ENCODE data around the gene GON4L. TPM values are rescaled to one million over a fixed set of nuclear protein-coding genes. Genes with fewer than 3 reads are reported as not detected.
A peak's percentile ranks its signal among the peaks of the same experiment; 100 is the strongest.

GON4L gene
- total RNA-seq, 2 experiments from 2014 or later, result 71.0 to 77.0 TPM

DNA sequence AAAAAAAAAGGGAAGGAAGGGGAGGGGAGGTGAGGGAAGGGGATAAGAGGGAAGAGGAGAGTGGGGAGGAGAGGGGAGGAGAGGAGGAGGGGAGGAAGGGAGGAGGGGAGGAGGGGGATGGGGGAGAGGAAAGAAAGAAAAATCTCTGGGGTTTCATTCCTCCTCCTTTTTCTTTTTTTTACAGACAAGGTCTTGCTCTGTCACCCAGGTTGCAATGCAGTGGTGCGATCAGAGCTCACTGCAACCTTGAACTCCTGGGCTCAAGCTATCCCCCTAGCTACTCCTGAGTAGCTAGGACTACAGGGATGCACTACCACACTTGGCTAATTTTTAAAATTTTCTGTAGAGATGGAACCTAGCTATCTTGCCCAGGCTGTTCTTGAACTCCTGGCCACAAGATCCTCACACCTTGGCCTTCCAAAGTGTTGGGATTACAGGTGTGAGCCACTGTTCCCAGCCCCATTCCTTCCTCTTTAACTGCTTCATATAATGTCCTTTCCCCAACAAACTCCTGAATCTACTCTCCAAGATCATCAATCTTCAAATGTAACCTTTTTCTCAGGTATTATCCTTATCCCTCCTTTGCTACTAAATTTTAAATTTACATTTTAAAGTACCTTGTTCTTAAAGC, 23.2 kb downstream of the GON4L start:
- H3K4me1 Mint-ChIP-seq (ENCODE audit: low read depth), result peaks cover 20% of the 10 kb centered on the region
- Histone ChIP-seq H3K4me3 (ENCODE audit: low read length) (no peak overlapping the region), H3K27ac (ENCODE audit: low read depth in 1 of 2, low read length in 2 of 2) (no peak overlapping the region), H3K27me3 (ENCODE audit: control insufficient read depth in 1 of 2, insufficient read depth in 2 of 2, low read length in 2 of 2) (no peaks in the 10 kb centered on the region), H3K4me1 (ENCODE audit: insufficient read depth, low read length) (peaks cover 9% of the 10 kb centered on the region), H3K9me3 (ENCODE audit: control insufficient read depth in 1 of 2, insufficient read depth in 1 of 2, low read length in 2 of 2) (no peaks in the 10 kb centered on the region), H3K36me3 (ENCODE audit: insufficient read depth, low read length) (peaks cover 11% of the 10 kb centered on the region)
- DNase-seq, result no peak
- H3K4me3 Mint-ChIP-seq, result no peak overlapping the region
- ChIA-PET CTCF (no interaction called here), POLR2A (no interaction called here)
- H3K27ac Mint-ChIP-seq, result peak overlapping the region; percentile 7
- TF ChIP-seq, protein P1, sequence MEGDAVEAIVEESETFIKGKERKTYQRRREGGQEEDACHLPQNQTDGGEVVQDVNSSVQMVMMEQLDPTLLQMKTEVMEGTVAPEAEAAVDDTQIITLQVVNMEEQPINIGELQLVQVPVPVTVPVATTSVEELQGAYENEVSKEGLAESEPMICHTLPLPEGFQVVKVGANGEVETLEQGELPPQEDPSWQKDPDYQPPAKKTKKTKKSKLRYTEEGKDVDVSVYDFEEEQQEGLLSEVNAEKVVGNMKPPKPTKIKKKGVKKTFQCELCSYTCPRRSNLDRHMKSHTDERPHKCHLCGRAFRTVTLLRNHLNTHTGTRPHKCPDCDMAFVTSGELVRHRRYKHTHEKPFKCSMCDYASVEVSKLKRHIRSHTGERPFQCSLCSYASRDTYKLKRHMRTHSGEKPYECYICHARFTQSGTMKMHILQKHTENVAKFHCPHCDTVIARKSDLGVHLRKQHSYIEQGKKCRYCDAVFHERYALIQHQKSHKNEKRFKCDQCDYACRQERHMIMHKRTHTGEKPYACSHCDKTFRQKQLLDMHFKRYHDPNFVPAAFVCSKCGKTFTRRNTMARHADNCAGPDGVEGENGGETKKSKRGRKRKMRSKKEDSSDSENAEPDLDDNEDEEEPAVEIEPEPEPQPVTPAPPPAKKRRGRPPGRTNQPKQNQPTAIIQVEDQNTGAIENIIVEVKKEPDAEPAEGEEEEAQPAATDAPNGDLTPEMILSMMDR (IDR thresholded peaks at IDR 0.05), result no peak
- peaks cover 18% of the 10 kb centered on the region for H3K36me3 Mint-ChIP-seq (ENCODE audit: low read depth)
- no peaks in the 10 kb centered on the region for H3K27me3 Mint-ChIP-seq
- intact Hi-C loops (cut with DNase I, micrococcal nuclease), result no loop called here
- no peaks in the 10 kb centered on the region for H3K9me3 Mint-ChIP-seq
- no peak for ATAC-seq (ENCODE audit: poor library complexity)

DNA sequence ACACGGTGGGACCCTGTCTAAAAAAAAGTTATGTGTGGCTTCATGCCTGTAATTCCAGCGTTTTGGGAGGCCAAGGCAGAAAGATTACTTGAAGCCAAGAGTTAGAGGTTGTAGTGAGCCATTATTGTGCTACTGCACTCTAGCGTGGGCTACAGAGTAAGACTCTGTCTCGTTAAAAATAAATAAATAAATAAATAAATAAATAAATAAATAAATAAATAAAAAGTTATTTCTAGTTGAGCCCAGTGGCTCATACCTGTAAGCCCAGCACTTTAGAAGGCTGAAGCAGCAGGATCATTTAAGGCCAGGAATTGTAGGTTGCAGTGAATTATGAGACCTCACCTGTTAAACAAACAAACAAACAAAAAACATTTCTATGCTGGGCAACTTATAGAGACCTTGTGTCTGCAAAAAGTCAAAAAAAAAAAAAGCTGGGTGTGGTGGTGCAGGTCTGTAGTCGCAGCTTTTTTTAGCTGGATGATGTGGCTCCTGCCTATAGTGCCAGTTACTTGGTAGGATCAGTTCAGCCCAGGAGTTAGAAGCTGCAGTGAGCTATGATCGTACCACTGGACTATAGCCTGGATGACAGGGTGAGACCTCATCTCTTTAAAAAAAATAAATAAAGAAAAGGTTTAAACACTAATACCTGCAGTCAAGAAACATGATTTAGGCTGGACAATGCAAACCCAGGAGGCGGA, 25.6 kb downstream of the GON4L start:
- intact Hi-C loops (cut with DNase I, micrococcal nuclease), result no loop called here
- Histone ChIP-seq H3K9me3 (ENCODE audit: control insufficient read depth in 1 of 2, insufficient read depth in 1 of 2, low read length in 2 of 2) (no peaks in the 10 kb centered on the region), H3K27me3 (ENCODE audit: control insufficient read depth in 1 of 2, insufficient read depth in 2 of 2, low read length in 2 of 2) (no peaks in the 10 kb centered on the region), H3K36me3 (ENCODE audit: insufficient read depth, low read length) (peaks cover 19% of the 10 kb centered on the region), H3K4me1 (ENCODE audit: insufficient read depth, low read length) (peaks cover 1% of the 10 kb centered on the region), H3K4me3 (ENCODE audit: low read length) (no peak overlapping the region), H3K27ac (ENCODE audit: low read depth in 1 of 2, low read length in 2 of 2) (no peak overlapping the region)
- H3K36me3 Mint-ChIP-seq (ENCODE audit: low read depth), result peaks cover 27% of the 10 kb centered on the region
- TF ChIP-seq, protein P1 (IDR thresholded peaks at IDR 0.05), result no peak
- CTCF ChIA-PET, result no interaction called here
- no peak overlapping the region for H3K27ac Mint-ChIP-seq
- POLR2A ChIA-PET, result no interaction called here
- H3K9me3 Mint-ChIP-seq, result no peaks in the 10 kb centered on the region
- no peaks in the 10 kb centered on the region for H3K27me3 Mint-ChIP-seq
- H3K4me3 Mint-ChIP-seq, result no peak overlapping the region
- no peak for ATAC-seq (ENCODE audit: poor library complexity)
- peaks cover 11% of the 10 kb centered on the region for H3K4me1 Mint-ChIP-seq (ENCODE audit: low read depth)
- no peak for DNase-seq

DNA sequence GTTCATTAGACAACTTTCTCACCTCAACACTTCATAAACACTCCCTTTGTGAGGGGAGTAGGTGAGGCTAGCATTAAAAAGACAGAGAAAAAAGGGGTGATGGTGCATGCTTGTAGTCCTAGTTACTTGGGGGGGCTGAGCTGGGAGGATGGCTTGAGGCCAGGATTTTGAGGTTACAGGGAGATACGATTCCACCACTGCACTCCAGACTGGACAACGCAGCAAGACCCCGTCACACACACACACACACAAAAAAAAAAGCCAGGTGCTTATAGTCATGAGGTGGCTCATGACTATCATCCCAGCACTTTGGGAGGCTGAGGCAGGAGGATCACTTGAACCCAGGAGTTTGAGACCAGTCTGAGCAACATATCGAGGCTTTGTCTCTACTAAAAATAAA, 29.6 kb downstream of the GON4L start:
- ATAC-seq (ENCODE audit: poor library complexity) (no peak), DNase-seq (no peak)
- H3K36me3 Mint-ChIP-seq (ENCODE audit: low read depth), result peaks cover 54% of the 10 kb centered on the region
- no peaks in the 10 kb centered on the region for H3K9me3 ChIP-seq (ENCODE audit: control insufficient read depth in 1 of 2, insufficient read depth in 1 of 2, low read length in 2 of 2)
- H3K4me3 ChIP-seq (ENCODE audit: low read length), result no peak overlapping the region
- H3K27ac ChIP-seq (ENCODE audit: low read depth in 1 of 2, low read length in 2 of 2), result no peak overlapping the region
- no peaks in the 10 kb centered on the region for H3K9me3 Mint-ChIP-seq
- H3K4me1 Mint-ChIP-seq (ENCODE audit: low read depth), result no peaks in the 10 kb centered on the region
- intact Hi-C loops (cut with DNase I, micrococcal nuclease), result no loop called here
- no peaks in the 10 kb centered on the region for H3K27me3 ChIP-seq (ENCODE audit: control insufficient read depth in 1 of 2, insufficient read depth in 2 of 2, low read length in 2 of 2)
- H3K27ac Mint-ChIP-seq, result no peak overlapping the region
- TF ChIP-seq, protein P1 (IDR thresholded peaks at IDR 0.05), result no peak
- CTCF ChIA-PET, result no interaction called here
- no peaks in the 10 kb centered on the region for H3K27me3 Mint-ChIP-seq
- peaks cover 36% of the 10 kb centered on the region for H3K36me3 ChIP-seq (ENCODE audit: insufficient read depth, low read length)
- POLR2A ChIA-PET, result no interaction called here
- H3K4me3 Mint-ChIP-seq, result no peak overlapping the region
- no peaks in the 10 kb centered on the region for H3K4me1 ChIP-seq (ENCODE audit: insufficient read depth, low read length)

Measured in CD4-positive, alpha-beta T cell (primary cell).